Anterior cingulate cortex (tissue), 58 donors: ENCODE measurements around the gene RAB1B.
"Not testable (repeated sequence)": the region's sequence is repeated elsewhere in the genome, so short reads cannot be mapped to it uniquely, and the experiment has no call there.

Experiments
- DNase-seq, 58 donors: peaks; one replicate each; lab custom pipeline; 2025; lab: John Stamatoyannopoulos, UW

Gene RAB1B

DNA sequence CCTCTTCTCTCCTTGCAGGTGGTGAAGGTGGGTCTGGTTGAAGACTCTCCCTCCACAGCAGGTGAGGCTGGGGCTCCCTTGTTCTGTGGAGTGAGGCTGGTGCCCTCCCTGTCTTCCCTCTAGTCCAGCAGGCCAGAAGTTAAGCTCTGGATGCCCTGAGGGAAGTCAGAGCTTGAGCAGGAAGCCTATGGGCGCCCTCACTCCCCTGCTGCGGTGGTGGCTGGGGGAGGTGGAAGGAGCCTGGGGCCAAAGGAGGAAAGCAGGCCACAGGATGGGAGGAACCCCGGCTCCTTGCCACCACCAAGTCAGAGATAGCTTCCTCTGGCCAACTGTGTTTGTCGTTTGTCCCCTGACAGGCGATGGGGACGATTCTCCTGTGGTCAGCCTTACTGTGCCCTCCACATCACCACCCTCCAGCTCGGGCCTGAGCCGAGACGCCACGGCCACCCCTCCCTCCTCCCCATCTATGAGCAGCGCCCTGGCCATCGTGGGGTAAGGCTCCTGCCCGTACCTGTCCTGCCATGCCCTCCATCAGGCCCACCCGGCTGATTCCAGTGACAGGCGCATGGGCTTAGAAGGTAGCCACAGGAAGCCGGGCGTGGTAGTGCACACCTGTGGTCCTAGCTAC lies 29.5 kb upstream of the RAB1B start:
- DNase-seq, result no peak

DNA sequence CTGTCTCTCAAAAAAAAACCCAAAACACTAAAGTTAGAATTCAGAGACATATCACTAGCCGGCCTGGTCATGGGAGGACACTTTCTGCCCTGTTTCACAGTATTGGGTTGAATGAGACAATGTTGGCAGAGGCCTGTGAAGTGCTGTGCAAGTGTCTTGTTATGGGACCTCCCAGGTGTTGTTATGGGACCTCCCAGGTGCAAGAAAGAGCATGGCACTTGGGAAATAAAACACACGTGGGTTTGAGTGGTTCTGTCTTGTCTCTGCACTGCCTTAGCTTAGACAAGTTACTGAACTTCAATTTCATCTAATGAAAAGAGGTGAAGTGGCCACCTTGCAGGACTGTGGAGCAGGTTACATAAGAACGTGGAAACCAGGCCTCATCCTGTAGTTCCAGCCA lies 28.9 kb upstream of the RAB1B start:
- DNase-seq, result no peak

DNA sequence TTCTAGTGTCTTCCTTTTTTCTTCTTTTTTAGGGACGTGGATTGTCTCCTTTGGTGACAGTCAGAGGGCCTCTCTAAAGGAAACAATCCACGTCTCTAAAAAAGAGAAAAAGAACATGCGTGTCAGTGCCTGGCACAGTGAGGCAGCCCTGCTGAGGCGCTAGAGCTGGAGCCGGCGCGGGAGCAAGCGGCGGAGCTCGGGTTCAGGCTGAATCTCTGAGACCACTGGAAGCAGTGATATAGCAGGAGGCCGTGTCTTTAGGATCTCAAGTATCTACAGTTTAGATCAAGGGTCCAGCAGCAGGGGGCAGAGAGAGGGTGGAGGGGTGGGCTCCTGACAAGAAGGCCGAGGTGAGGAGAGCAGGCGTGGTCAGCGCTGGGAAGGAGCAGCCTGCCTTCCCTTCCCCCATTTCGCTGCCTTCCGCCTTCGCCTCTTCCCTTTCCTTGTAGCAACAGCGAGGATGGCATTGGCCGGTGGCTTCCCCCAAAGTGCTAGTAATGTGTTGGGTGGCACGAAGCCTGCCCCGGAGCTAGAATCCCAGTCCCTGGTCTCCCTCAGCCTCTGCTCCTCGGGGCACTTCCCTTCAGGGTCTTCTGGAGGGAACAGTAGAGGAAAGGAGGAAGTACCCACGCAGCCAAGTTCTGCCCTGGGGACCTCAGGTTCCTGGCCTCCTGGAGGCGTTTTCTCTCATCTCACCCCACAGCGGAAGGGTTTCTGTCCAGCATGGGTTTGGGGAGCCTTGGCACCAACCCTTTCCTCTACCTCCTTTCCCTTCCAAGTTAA lies 28.2 kb upstream of the RAB1B start:
- DNase-seq, result no peak

DNA sequence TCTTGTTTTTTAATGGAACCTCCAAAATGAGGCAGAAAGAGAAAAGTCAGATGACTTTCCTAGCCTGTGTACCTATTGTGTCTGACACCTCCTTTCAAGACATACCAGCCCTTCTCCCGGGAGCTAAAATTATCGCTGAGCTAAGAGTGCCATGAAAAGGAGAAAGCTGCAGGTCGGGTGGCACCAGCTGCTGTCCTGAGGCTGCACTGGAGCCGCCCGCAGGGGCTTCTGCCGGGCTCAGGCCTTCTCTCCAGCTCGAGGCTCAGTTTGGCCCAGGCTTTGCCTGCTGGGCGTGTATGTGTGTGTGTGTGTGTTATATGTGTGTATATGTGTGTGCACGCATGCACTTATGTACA lies 27.7 kb upstream of the RAB1B start:
- peak in 1 of 58 donors; percentile 31 for DNase-seq

DNA sequence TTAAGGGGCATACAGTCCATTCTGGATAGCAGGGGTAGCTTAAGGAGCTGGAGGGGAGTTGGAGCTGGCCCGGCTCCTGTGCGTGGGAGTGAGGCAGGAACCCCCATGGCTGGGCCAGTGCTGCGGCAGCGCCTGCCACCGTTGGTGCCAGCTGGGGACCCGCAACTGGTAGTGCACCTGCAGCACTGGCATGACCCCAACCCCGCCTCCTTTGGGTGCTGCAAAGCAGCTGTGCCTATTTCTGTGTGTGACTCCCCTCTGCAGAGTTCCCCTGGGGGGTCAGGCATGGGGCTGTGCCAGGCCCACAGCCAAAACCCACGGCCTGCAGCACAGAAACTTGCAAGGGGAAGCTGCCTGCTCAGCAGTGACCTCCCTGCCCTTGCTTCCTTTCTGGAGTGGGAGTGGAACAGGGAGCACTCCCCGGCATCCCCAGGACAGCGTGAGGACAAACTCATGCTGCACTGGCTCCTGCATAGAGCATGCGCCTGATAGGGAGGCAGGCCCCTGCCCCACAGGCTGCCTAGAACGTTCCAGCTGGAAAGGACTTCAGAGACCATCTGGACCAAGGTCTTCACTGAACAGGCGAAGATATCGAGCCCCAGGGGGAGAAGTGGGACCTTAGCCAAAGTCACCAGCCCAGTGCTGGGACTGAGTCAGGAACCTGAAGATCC lies 26.2 kb upstream of the RAB1B start:
- no peak for DNase-seq

DNA sequence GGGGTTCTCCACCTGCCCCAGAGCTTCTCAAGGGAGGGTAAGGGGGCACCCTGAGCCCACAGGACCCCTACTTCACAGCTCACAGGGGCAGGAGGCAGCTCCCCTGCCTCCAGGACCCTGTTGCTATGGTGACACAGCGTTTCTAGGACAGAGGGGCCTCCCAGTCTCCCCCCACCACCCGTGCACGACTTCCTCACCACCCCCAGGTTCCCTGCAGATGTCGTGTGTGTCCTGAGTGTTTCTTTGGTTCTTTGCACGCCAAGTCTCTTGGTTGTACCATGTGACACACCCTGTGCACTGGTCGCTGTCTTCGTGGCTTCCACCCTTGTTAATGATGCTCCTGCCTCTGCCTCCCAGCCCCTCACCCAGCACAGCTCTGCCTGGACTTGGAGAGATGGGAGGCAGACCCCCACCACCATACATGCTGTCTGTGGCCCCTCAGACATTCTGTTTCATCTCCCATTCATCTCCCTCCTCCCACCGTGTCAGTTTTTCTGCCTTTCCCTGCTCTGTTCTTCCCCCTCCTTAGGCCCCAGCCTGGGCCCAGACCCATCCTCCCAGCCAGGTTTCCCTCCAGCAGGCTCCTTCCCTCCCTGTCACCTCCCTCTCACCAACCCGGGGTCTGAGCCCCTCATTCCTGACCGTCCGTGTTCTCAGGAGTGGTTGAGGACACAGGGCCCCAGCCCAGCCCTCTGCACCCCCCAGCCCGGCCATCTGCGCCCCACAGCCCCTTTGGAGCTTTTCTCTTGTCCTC lies 24.5 kb upstream of the RAB1B start:
- no peak for DNase-seq

DNA sequence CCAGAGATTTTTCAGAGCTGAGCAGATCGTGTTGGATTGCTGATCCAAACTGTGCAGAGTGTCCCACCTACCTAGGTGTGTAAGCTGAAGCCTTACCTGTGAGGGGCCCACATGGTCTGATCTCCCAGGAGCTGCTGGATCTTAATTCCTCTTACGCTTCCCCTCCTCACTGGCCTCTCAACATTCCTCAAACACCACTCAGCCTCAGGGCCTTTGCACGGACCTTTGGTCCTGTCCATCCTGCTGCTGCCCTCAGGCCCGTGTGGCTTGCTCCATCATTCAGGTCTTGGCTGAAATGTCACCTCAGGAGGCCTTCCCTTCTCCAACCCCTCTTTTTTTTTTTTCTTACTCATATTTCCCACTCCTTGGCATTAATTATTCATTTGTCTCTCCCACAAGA lies 21.1 kb upstream of the RAB1B start:
- DNase-seq, result no peak

DNA sequence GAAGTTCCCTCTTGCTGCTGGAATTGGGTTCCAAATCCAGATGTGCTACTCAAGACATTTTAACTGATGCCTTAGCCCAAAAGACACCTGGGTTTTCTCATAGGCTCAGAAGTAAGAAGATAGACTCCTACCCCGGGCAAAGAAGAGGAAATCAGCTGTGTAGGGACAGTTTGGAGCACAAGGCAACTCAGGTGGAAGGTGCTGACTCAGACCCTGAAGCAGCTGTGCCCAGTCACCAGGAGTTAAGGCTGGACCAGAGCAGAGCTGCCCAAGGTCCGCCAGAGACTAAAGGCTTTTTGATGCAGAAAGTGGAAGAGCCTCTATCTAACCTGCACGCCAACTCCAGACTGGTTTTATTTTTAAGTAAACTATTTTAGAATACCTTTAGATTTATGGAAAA lies 20.6 kb upstream of the RAB1B start:
- DNase-seq, result no peak

DNA sequence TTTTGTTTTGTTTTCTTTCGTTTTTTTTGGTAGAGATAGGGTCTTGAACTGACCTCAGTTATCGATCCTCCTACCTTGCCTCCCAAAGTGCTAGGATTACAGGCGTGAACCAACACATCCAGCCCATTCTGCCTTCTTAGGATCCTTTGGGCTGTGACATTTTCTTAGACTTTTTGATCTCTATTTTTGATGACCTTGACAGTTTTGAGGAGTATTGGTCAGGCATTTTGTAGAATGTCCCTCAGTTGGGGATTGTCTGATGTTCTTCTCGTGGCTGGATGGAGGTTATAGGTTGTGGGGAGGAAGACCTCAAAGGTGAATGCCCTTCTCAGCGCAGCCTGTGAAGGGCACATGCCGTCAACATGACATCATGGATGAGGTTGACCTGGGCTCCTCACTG lies 19.5 kb upstream of the RAB1B start:
- DNase-seq, result no peak

DNA sequence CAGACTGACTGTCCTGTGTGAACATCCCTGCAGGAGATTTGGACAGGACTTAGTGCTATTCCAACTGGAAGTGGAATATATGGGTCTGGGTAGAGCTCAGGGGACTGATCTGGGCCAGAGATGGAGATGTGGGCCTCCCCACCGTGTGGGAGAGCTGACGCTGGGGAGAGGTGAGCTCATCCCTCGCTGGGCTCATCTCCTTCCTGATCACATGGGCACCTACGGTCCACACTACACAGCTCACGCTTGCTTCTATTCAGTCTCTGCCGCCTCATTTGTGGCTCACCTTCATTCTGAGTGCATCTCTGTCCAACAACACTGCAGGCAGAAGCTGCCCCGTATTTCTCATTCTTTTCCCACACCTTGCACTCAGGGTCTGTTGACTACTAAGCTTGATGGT lies 16.6 kb upstream of the RAB1B start:
- no peak for DNase-seq

DNA sequence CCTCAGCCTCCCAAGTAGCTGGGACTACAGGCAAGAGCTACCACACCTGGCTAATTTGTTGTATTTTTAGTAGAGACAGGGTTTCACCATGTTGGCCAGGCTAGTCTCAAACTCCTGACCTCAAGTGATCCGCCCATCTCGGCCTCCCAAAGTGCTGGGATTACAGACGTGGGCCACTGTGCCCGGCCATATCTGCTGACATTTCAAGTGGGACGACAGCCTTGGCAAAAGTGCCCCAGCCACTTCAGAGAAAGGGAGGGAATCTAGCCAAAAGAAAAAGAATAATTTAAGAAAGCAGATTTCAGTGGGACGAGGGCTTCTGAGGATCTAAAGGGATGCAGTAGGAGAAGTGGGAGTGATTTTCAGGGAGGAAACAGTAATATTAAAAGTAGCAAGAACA lies 15.4 kb upstream of the RAB1B start:
- DNase-seq, result not testable (repeated sequence)

DNA sequence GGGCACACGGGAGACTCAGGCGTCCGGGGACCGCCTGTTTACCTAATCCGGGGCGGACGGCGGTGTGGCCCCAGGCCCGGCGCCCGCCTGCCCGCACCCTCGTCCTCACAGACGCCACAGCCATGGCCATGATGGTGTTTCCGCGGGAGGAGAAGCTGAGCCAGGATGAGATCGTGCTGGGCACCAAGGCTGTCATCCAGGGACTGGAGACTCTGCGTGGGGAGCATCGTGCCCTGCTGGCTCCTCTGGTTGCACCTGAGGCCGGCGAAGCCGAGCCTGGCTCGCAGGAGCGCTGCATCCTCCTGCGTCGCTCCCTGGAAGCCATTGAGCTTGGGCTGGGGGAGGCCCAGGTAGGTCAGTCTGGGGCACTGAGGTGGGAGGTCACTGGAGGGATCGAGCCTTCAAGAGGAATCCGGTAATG lies 10.0 kb upstream of the RAB1B start:
- peak in 1 of 58 donors; percentile 49 for DNase-seq

DNA sequence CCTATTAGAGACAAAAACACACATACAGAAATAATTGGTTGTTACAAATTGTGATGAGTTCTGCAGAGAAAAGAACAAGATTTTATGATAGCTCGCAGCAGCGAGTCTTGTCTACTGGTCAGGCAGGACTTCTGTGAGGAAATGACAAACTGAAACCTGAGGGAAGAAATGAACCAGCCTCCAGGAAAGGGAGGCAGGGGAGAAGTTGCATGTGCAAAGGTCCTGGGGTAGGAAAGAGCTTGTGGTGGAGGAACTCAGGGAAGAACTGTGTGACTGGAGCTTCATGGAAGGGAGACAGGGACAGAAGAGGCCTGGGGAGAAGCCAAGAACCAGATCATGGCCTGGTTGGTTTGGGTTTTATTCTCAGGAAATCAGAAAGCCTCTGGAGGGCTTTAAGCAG lies 9.2 kb upstream of the RAB1B start:
- no peak for DNase-seq

DNA sequence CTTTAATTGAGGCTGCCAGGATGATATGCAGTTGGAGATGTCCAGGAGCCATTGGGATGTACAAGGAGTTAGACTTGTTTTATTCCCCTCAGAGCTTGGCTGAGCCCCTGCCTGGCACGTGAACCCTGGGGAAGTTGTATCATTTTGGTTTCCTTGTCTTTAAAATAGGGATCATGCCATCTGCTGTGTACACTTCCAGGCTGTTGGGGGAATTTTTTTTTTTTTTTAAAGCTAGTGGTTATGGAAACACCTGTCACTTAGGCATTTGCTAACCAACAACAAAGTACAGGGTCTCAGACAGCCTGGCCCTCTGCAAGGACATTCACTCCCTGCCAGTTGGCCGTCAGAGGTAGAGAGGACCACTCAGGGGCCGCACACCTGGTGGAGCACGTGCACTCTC lies 8.5 kb upstream of the RAB1B start:
- DNase-seq, result no peak

DNA sequence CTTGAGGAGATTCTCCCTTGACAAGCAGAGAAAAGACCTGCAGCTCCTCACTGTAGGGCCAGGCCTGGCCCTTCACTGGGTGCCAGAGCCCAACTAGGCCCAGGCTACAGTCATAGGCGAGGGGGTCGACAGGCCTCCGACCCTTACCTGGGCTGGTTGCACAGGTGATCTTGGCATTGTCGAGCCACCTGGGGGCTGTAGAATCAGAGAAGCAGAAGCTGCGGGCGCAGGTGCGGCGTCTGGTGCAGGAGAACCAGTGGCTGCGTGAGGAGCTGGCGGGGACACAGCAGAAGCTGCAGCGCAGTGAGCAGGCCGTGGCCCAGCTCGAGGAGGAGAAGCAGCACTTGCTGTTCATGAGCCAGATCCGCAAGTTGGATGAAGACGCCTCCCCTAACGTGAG lies 6.9 kb upstream of the RAB1B start:
- no peak for DNase-seq

DNA sequence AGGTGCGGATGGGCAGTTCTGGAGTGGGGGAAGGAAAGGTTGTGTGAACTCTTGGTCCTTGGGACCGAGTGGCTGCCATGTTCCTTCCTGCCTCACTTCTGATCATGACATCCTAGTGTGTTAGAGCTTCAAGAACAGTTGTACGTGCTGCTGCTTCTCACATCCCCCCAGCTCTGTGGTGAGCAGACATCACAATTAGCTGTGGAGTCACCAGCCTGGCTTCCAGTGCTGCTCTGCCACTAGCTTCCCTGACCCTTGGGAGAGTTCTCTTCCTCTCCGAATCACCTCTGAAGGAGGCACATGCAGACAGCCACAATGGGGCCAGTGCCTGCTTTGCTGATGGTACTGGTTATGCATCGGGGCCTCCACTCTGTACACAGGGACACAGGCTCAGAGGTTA lies 6.2 kb upstream of the RAB1B start:
- DNase-seq, result no peak

DNA sequence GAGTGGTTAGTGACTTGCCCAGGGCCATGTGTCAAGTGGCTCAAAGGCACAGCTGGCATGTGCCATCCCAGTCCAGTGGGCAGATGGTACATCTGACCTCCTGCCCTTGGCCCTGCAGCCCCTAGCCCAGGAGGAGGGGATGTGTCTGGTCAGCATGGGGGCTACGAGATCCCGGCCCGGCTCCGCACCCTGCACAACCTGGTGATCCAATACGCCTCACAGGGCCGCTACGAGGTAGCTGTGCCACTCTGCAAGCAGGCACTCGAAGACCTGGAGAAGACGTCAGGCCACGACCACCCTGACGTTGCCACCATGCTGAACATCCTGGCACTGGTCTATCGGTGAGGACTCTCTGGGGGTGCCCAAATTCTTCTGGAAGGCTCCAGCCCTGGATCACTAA lies 5.7 kb upstream of the RAB1B start:
- DNase-seq, result no peak

DNA sequence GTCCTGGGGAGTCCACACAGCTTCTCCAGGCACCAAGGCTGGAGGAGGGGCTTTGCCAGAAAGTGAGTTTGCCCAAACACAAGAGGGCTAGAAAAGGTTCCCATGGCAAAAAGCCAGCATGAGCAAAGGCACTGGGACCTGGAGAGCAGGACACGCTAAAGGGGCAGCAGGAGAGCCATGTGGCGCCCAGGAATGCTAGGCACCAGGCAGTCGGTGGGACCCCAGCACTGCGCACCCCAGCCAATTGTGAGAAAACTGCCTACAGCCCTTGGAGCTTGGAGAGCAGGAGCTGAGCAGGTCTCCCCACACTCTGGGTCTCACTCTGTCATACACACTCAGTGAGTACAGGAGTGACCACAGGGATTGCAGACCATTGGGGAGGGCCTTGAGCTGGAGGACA lies 5.2 kb upstream of the RAB1B start:
- DNase-seq, result no peak

DNA sequence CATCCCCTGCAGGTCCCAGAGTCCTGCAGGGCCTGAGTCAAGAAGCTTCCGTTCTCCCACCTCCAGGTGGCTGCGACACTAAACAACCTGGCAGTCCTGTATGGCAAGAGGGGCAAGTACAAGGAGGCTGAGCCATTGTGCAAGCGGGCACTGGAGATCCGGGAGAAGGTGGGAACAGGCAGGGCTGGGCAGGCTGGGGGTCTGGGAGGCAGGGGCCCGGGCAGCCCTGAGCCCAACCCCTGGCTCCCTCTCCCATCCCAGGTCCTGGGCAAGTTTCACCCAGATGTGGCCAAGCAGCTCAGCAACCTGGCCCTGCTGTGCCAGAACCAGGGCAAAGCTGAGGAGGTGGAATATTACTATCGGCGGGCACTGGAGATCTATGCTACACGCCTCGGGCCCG lies 4.7 kb upstream of the RAB1B start:
- DNase-seq, result no peak

DNA sequence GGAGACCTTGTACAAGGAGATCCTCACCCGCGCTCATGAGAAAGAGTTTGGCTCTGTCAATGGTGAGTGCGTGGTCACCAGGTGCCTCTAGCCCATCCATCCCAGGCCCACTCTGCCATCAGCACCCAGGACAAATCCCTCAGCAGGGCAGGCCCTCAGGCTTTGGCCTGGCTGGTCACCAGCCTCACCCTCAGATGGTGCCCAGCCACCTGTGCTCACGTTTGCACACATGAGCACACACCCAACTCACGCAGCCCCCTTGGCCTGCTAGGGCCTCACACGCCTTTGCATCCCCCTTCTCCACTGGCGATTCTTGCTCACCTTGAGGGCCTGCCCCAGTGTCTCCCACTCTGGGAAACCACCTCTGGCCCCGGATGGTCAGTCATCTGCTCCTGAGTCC lies 4.1 kb upstream of the RAB1B start:
- no peak for DNase-seq

DNA sequence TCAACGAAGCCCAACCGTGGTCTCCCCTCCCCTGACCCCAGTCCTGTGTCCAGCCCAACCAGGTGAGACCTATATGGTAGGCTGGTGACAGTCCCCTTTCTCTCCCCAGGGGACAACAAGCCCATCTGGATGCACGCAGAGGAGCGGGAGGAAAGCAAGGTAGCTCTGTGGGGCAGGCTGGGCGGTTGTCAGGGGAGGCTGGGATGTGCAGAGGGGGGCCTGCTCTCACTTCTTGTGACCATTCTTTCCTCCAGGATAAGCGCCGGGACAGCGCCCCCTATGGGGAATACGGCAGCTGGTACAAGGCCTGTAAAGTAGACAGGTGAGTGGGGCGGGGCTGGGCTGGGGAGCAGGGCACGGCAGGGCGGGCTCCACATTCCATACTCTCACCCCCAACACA lies 3.5 kb upstream of the RAB1B start:
- no peak for DNase-seq
